ENCODE data around the gene HOGA1.
"Not testable (repeated sequence)": the region's sequence is repeated elsewhere in the genome, so short reads cannot be mapped to it uniquely, and the experiment has no call there.

Gene HOGA1

GRCh38 chr10:97640174-97640867 lies 56.1 kb downstream of the HOGA1 start, which contains the start of gene PI4K2A:
Gene PI4K2A (plus strand): TSS chr10:97640671. CDS start chr10:97640743, 72 bp downstream.
- H3K4me3 ChIP-seq (ENCODE audit: insufficient read length, low read depth), result peak within 1 kb of the TSS; percentile 85
- peaks cover 12% of the 10 kb centered on the region for H3K36me3 ChIP-seq (ENCODE audit: insufficient read depth, insufficient read length, low read length)
- no peaks in the 10 kb centered on the region for H3K27me3 ChIP-seq (ENCODE audit: insufficient read depth, insufficient read length)
- DNase-seq (ENCODE audit: low read depth, low spot score), result peak; percentile 99
- peak within 1 kb of the TSS; percentile 91 for H3K9ac ChIP-seq (ENCODE audit: insufficient read length, low read depth)
- H3K9me3 ChIP-seq (ENCODE audit: insufficient read depth, low read length), result no peaks in the 10 kb centered on the region
- H3K4me1 ChIP-seq (ENCODE audit: insufficient read depth, insufficient read length), result no peaks in the 10 kb centered on the region
- no peak for TF ChIP-seq YY1 (IDR thresholded peaks at IDR 0.05; ENCODE audit: insufficient read depth, insufficient read length)
- no peak for TF ChIP-seq ZNF274 (IDR thresholded peaks at IDR 0.05; ENCODE audit: low read depth, low read length)
- TF ChIP-seq SUZ12 (IDR thresholded peaks at IDR 0.05; ENCODE audit: extremely low read depth, insufficient read depth, insufficient read length), result no peak

- no peak for TF ChIP-seq SUZ12 (IDR thresholded peaks at IDR 0.05; ENCODE audit: extremely low read depth, insufficient read depth, insufficient read length)
- no peak for TF ChIP-seq YY1 (IDR thresholded peaks at IDR 0.05; ENCODE audit: insufficient read depth, insufficient read length)
- no peak for TF ChIP-seq ZNF274 (IDR thresholded peaks at IDR 0.05; ENCODE audit: low read depth, low read length)
- no peak for DNase-seq (ENCODE audit: low read depth, low spot score)
- no peaks in the 10 kb centered on the region for H3K9me3 ChIP-seq (ENCODE audit: insufficient read depth, low read length)
- H3K36me3 ChIP-seq (ENCODE audit: insufficient read depth, insufficient read length, low read length), result peaks cover 12% of the 10 kb centered on the region
- H3K27me3 ChIP-seq (ENCODE audit: insufficient read depth, insufficient read length), result no peaks in the 10 kb centered on the region
- no peaks in the 10 kb centered on the region for H3K4me1 ChIP-seq (ENCODE audit: insufficient read depth, insufficient read length)
- H3K9ac ChIP-seq (ENCODE audit: insufficient read length, low read depth), result peak overlapping the region; percentile 91
- H3K4me3 ChIP-seq (ENCODE audit: insufficient read length, low read depth), result peak overlapping the region; percentile 85
Observed at GRCh38 chr10:97640868-97641811, 57.0 kb downstream of the HOGA1 start.

- not testable (repeated sequence) for DNase-seq (ENCODE audit: low read depth, low spot score)
Observed at GRCh38 chr10:97642471-97643159, 58.4 kb downstream of the HOGA1 start.

GRCh38 chr10:97643441-97643985 lies 59.3 kb downstream of the HOGA1 start:
- H3K9me3 ChIP-seq (ENCODE audit: insufficient read depth, low read length), result no peaks in the 10 kb centered on the region
- TF ChIP-seq SUZ12 (IDR thresholded peaks at IDR 0.05; ENCODE audit: extremely low read depth, insufficient read depth, insufficient read length) (no peak), ZNF274 (IDR thresholded peaks at IDR 0.05; ENCODE audit: low read depth, low read length) (no peak), YY1 (IDR thresholded peaks at IDR 0.05; ENCODE audit: insufficient read depth, insufficient read length) (no peak)
- no peak for DNase-seq (ENCODE audit: low read depth, low spot score)
- no peaks in the 10 kb centered on the region for H3K27me3 ChIP-seq (ENCODE audit: insufficient read depth, insufficient read length)
- no peaks in the 10 kb centered on the region for H3K4me1 ChIP-seq (ENCODE audit: insufficient read depth, insufficient read length)
- H3K36me3 ChIP-seq (ENCODE audit: insufficient read depth, insufficient read length, low read length), result peaks cover 12% of the 10 kb centered on the region
- no peak overlapping the region for H3K4me3 ChIP-seq (ENCODE audit: insufficient read length, low read depth)
- no peak overlapping the region for H3K9ac ChIP-seq (ENCODE audit: insufficient read length, low read depth)

More at GRCh38 chr10:97642471-97643159, 58.4 kb downstream of the HOGA1 start:
- H3K4me3 ChIP-seq (ENCODE audit: insufficient read length, low read depth); H3K9ac ChIP-seq (ENCODE audit: insufficient read length, low read depth); H3K9me3 ChIP-seq (ENCODE audit: insufficient read depth, low read length); H3K27me3 ChIP-seq (ENCODE audit: insufficient read depth, insufficient read length); H3K4me1 ChIP-seq (ENCODE audit: insufficient read depth, insufficient read length): not testable (repeated sequence)
- H3K36me3 ChIP-seq (ENCODE audit: insufficient read depth, insufficient read length, low read length), result peaks cover 12% of the 10 kb centered on the region

DNA sequence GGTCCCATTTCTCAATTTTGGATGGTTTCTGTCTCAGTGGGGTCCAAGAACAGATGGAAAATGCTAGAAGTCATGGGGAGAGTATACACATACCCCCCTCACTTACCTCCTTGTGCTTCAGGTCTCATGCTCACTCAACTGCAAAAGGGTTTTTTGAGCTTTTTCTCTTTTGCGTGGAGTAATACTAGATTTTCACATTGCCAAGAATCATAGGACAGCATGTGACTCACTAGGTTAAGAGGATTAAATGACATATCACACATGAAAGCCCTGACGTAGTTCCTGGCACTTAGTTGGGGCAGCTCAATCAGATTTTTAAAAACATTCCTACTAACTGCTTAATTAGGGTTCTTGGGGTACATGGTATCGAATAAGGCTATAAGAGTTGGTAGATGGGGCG lies 60.7 kb downstream of the HOGA1 start:
- Histone ChIP-seq H3K9ac (ENCODE audit: insufficient read length, low read depth) (no peak overlapping the region), H3K4me3 (ENCODE audit: insufficient read length, low read depth) (no peak overlapping the region), H3K9me3 (ENCODE audit: insufficient read depth, low read length) (no peaks in the 10 kb centered on the region), H3K36me3 (ENCODE audit: insufficient read depth, insufficient read length, low read length) (peaks cover 12% of the 10 kb centered on the region), H3K27me3 (ENCODE audit: insufficient read depth, insufficient read length) (no peaks in the 10 kb centered on the region), H3K4me1 (ENCODE audit: insufficient read depth, insufficient read length) (no peaks in the 10 kb centered on the region)
- DNase-seq (ENCODE audit: low read depth, low spot score), result no peak
- TF ChIP-seq ZNF274 (IDR thresholded peaks at IDR 0.05; ENCODE audit: low read depth, low read length), result no peak
- no peak for TF ChIP-seq YY1 (IDR thresholded peaks at IDR 0.05; ENCODE audit: insufficient read depth, insufficient read length)
- no peak for TF ChIP-seq SUZ12 (IDR thresholded peaks at IDR 0.05; ENCODE audit: extremely low read depth, insufficient read depth, insufficient read length)

DNA sequence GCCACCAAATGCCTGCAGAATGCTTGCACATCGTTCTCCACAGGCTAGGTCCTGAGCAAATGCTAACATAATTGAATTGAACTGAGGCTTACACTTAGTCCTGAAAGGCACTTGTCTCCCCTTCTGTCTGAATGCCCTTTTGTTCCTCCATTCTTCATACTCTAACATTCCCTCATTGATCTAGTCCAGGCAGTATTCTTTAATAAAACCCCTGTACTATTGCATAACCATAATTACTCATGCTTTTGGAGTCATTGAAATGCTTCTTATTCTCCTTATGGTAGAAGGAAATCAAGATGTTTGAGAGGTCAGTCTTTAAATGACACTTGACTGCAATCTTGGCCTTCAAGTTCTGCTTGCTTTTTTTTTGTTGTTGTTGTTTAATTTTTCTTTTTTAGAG lies 63.4 kb downstream of the HOGA1 start:
- TF ChIP-seq ZNF274 (IDR thresholded peaks at IDR 0.05; ENCODE audit: low read depth, low read length), result no peak
- no peak for TF ChIP-seq YY1 (IDR thresholded peaks at IDR 0.05; ENCODE audit: insufficient read depth, insufficient read length)
- no peak for TF ChIP-seq SUZ12 (IDR thresholded peaks at IDR 0.05; ENCODE audit: extremely low read depth, insufficient read depth, insufficient read length)
- DNase-seq (ENCODE audit: low read depth, low spot score), result no peak

More for the DNA sequence above, 63.4 kb downstream of the HOGA1 start:
- Histone ChIP-seq H3K27me3 (ENCODE audit: insufficient read depth, insufficient read length) (no peaks in the 10 kb centered on the region), H3K4me3 (ENCODE audit: insufficient read length, low read depth) (no peak overlapping the region), H3K9me3 (ENCODE audit: insufficient read depth, low read length) (no peaks in the 10 kb centered on the region), H3K9ac (ENCODE audit: insufficient read length, low read depth) (no peak overlapping the region), H3K36me3 (ENCODE audit: insufficient read depth, insufficient read length, low read length) (peaks cover 32% of the 10 kb centered on the region), H3K4me1 (ENCODE audit: insufficient read depth, insufficient read length) (no peaks in the 10 kb centered on the region)

All from NT2/D1 (cell line).